Stimulated activated CD8-positive, alpha-beta memory T cell treated with anti-CD3 and anti-CD28 coated beads, Interleukin-15, amount 100 ng/mL, for 48 hours (primary cell): ENCODE measurements around the gene ANKFN1.
"Not testable (repeated sequence)": the region's sequence is repeated elsewhere in the genome, so short reads cannot be mapped to it uniquely, and the experiment has no call there.

Source experiments
- DNase-seq, 2 donors: peaks; one replicate each; pipeline ENCODE4 v3.0.0-alpha.2; 2020; ENCODE audit warnings: low read depth in 2 of 2

Gene ANKFN1

DNA sequence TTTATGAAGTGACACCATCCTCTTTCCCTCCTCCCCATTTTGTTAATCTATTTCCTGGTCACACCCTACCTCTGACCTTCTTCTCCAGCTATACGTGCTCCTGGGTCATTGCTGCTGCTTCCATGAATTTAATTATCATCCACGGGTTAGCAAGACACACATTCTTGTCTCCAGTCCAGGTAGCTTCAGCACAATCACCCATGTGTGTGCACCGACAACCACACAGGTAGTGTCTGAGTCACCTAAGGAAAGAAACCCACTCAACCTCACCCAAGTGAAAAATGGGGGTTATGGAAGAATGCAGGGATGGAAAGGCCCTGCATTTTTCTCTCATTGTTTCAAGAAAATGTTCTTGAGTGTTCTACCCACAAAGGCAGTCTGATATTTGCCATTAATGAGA lies 135.5 kb downstream of the ANKFN1 start:
- not testable (repeated sequence) for DNase-seq

DNA sequence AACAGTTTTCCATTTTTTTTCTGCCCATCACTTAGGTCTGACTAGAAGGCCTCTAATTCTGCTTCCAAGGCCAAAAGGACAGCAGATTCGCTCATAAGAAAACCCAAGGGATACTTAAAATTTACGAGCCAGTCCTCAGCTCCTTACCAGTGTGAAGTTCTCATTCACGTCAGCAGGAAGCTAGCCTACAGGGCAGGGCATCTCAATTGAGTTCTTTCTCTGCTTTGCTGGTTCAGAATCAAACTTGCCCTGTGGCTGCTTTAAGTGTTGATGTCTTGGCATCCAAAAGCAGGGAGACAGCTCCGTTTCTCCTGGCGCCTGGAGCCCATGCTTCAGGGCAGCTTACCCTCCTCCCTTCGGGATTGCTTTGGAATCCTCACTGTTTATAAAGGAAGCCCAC lies 136.0 kb downstream of the ANKFN1 start:
- DNase-seq = no peak

DNA sequence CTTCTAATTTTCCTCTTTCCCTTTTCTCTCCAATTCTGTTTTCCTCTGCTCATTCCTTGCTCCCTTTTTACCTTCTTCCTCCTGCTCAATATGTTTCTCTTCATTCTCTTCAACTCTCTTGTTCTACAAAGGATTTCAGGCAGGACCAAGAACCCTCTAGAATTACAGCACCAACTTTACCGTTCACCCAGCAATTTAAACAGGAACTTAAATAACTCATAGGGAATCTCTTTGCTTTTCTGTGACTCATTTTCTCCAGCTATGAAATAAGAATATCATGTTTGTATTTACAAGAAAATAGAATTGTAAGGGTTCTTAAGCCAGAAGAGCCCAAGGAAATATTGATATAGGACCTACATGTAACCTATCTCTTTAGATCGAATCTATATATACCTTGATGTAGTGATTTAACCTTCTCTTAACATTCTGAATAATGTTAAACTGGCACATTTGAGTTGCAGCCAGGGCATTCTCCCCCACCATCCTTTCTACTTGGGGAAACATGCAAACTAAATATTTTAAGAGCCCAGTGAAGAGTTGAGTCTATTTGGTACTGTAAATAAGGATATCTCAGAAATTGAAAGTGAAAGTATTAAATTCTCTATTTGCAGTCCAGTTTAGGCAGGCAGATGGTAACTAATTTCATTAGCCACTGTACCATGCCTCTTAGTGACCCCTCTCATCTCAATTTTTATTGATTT lies 137.0 kb downstream of the ANKFN1 start:
- DNase-seq = no peak

DNA sequence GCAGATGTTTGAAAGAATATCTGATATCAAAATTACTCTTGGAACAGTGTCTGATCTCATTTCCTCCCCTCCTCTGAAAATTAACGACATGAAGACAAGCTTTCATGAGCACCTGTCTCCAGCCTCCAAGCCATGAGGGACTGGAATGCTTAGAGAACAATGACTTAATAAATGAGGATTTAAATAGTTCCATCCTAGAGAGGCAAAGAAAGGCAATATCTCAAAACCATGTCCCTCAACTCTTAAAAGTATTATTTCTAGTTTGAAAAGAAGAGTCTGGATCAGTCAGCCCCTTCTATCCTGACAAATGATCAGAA lies 137.5 kb downstream of the ANKFN1 start:
- DNase-seq = no peak

DNA sequence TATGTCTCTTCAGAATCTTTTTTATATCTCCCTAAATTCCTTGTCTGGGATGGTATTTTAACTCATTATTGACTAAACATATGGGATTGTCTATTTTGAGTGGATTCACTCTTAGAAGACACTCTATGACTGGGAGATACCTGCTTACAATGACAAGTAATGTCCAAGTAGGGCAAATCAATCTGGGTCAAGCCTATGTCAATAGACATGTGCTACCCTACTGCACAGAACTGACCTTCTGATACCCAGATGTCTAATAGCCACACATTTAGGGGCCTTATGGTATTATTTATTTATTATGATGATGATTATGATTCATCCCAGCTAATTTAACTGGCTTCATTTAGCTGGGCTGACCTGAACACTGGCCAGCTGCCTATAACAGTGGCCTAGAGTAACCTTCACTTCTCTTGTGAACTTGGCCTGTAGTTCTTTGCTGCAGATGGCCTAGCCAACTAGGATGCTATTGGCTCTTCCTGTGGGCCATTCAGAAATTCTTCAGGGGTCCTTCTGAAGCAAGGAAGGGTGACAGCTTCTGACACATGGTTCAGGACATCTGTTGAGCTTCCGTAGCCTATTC lies 138.0 kb downstream of the ANKFN1 start:
- no peak for DNase-seq

DNA sequence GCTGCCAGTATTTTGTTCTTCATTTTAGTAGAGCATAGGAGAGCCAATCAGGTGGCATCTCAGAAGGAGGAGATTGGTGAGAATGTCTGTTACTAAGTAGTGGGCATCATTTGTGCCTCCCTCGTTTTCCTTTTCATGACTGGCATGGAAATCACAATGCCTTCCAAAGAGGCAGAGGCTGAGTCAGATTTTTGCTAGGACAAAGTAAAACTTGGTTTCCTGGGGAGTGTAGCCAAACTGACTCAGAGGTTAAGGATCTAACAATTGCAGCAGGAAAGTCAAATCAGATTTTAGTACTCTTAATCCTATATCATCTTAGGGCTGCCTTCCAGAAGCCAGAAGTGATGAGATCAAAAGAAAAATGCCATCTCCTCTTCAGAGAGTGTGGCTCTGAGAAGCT lies 138.7 kb downstream of the ANKFN1 start:
- DNase-seq = no peak

DNA sequence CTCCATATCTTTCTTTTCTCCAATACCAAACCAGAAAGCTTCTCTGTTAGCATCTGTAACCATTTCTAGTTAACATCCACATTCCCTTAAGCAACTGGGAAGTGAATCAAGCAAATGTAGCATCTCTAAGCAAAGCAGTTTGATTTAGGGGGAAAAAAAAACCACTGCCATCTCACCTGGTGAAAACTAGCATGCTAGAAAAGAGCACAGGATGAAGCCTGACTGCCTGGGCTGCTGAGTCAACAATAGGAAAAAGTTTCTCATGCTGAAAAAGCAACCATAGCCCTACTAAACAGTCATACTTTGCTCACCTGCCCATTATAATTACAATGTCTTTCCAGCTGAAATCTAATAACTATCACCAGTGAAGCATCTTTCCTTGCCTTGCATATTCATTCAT lies 139.3 kb downstream of the ANKFN1 start:
- no peak for DNase-seq

DNA sequence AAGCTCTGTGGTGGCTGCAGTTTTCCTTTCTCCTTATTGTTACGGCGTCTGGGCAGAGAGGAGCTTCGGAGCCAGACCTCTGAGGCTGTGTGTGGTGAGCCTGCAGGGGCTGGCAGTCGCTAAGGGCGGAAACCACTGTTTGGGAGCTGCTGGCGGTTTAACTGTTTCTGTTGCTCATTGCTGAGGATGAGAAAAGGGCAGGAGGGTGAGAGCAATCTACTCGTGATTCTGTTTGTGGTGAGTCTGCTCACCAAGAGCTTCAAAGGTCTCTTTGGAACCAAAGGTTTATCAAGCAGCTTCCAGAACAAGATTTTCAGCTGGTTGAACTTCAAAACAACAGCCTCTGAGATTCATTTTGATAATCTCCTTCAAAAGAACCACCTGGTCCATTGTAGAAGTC lies 143.9 kb downstream of the ANKFN1 start:
- DNase-seq = peak; percentile 2 to 10

DNA sequence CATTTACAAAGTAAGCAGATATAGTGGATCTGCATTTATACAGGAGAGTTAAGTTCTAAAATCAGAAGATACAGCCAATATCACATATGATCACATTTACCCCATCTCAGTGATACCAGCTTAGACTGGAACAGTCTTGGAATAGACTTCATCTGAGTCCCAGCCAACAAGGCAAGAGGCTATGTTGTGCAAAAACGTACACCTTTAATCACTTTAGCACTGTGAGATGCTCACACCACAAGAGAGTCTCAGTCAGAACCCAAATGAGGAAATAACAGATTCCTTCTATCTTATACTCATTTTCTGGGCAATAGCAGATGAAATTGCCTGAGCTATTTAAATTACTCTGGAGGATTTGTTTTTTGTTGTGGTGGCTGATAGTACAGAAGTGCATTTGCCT lies 145.6 kb downstream of the ANKFN1 start:
- no peak for DNase-seq

DNA sequence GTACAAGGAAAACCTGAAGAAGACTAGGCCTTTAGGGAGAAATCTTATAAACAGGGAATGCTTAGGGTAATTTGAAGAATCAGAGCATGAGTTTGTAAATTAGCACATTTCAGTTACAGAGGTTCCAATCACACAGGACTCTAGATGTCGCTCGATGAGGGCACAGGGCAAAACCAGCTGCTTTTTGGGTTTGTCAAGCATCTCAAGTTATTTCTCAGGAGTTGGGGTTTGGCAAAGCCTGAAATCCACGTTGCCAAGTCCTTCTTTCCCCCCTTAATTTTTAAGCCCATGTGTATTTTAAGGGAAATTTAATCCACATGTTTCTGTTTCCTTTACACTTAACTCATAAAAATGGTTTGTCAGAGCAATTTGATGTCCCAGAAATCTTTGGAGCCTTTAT lies 146.9 kb downstream of the ANKFN1 start:
- DNase-seq = no peak

DNA sequence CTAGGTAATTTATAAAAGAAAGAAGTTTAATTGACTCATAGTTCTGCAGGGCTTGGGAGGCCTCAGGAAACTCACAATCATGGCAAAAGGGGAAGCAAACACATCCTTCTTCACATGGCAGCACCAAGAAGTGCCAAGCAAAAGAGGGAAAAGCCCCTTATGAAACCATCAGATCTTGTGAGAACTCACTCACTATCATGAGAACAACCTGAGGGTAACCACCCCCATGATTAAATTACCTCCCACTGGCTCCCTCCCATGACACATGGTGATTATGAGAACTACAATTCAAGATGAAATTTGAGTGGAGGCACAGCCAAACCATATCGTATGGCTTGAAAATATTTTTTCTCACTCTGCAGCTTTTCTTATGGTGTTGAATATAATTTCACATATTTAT lies 151.7 kb downstream of the ANKFN1 start:
- DNase-seq = no peak

DNA sequence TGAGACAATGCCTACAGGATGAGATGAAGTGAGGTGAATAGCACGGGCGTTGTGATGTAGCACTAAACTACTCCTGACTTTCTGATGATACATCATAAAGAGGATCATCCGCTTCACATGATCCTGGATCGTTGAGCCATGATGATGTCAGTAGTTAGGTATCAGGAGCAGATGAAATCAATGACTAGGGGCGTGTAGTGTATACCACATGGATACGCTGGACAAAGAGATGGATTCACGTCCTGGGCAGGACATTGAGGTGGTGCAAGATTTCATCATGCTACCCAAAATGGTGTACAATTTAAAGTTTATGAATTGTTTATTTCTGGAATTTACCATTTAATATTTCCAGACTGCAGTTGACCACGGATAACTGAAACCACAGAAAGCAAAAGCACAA lies 156.6 kb downstream of the ANKFN1 start:
- DNase-seq = no peak

DNA sequence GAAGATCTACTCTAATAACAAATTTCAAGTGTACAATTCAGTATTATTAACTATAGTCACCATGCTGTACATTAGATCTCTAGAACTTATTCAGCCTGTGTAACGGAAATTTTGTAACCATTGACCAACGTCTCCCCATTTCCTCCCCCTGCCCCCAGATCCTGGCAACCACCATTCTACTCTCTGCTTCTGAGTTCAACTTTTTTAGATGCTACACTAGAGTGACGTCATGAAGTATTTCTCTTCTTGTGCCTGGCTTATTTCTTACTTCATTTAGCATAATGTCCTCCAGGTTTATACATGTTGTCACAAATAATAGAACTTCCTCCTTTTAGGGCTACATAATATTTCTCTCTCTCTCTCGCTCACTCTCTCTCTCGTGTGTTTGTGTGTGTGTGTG lies 157.5 kb downstream of the ANKFN1 start:
- DNase-seq = no peak

DNA sequence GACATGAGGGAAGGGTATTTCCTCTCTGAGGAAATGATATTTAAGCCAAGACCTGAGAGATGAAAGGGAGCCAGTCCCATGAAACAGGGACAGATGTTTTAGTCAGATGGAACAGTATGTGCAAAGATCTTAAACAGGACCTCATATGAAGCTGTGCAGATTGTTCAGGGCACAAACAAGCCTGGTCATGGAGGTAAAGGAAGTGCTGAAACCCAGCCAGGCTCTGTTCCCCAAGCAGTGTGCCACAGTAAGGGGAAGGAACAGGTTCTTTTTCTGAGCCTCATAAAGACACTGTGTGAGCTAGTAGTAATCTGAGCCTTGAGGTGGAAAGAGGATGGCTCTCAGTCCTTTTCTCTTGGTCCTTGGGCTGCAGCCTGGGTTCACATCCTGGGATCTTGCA lies 159.9 kb downstream of the ANKFN1 start:
- no peak for DNase-seq

DNA sequence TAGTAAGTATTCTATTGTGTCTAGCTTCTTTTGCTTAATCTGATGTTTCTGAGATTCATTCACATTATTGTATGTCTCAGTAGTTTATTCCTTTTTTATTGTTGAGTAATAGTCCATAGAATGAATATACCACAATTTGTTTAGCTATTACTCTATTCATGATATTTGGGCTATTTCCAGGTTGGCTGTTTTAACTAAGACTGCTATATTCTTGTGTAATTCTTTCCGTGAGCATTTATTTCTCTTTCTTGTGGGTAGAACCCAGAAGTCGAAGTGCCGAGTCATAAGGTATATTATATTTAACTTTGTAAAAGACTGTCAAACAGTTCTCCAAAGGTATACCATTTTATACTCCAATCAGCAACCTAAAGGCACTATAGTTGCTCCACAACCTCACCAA lies 160.8 kb downstream of the ANKFN1 start:
- no peak for DNase-seq

DNA sequence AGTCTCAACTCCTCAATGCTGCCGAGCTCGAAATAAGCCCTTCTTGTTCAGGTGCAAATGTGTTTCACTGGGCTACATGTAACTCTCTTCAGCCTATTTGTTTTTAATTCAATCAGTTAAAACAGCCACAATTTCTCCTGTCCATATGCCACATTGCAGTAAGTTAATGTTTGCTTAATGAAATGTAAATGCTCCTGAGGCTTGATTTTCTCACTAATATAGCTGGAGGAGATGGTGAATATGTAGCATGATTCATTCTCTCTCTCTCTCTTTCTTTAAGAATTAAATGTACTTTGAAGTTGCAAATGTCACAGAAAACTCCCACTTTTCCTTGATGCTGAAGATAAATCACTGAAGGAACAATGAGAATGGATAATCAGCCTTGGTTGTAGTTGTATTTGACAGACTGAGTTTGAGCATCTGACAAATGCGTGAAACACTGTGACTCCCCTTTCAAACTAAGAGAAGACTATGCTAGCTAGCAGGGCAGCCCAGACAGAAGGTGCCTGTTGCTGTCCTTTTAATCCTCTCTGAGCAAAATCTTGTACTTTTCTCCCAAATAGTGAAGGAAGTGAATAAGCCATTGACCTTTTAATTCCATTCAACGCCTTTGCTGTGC lies 161.8 kb downstream of the ANKFN1 start:
- DNase-seq = no peak

DNA sequence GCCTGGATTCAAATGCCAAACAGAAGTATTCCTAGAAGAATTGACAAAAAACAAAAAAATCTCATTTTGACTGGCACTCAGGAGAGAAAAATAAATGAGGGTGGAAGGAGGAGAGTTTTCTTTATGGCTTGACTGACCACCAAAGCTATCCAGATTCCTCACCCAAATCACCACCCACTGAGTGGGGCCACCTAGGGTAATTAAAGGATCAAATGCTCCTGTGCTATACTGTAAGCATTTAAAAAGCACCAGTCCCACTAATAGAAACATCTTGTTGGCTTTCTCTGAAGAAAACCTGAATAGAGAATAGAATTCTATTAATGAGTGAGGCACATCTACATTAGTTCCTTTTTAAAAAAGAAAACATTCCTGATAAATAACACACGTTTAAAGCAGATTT lies 163.3 kb downstream of the ANKFN1 start:
- DNase-seq = no peak

DNA sequence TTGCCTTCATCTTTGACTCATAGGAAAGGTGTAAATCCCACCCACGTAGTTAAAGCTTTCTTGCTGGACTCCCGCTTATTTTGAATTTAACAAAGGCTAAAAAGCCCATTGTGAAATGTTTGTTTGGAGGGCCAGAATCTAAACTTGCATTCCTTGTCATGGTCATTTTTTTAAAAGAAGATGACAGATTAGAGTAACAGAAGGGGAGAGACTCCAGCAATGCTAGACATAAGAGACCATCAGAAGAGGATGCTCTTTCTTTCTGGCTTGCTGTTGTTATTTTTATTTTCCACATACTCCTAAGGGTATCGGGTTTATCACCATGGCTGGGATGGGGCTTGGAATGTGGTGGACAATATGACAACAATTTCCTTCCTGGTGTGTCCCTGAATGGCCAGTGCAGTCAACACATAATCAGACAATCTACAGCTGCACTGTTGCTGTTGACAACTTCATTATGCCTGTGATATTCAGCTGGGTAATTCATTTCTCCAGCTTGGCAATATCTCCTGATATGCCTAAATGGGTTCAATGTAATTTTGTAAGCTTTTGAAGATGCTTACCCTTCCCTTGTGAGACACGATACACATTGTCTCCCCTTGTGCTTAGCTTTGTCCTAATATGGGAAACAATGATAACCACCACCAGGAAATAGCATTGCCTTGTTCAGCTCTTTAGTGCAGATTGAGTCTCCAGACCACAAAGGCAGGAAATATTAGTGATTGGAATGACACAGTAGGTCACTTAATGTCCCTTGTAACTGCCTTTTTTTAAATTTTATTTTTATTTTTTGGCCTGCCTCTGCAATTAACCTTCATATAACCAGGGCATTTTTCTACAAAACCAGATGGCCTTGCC lies 164.3 kb downstream of the ANKFN1 start:
- DNase-seq = no peak

DNA sequence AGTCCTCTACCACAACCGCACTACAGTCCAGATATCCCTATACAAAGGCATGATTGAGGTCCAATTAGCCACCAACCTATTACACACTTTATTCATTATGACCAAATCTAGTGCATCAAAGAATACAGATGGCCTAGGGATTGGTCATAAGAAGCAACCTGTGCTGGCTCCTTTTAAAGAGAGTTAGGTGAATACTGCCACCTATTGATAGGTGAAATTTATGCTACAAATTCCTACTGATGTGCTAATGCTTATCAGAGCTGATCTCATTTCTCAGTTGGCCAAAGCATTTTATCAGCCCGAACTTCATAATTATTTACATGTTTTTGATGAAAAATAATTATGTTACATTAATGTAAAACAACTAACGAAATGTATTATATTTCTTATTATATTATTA lies 166.3 kb downstream of the ANKFN1 start:
- no peak for DNase-seq

DNA sequence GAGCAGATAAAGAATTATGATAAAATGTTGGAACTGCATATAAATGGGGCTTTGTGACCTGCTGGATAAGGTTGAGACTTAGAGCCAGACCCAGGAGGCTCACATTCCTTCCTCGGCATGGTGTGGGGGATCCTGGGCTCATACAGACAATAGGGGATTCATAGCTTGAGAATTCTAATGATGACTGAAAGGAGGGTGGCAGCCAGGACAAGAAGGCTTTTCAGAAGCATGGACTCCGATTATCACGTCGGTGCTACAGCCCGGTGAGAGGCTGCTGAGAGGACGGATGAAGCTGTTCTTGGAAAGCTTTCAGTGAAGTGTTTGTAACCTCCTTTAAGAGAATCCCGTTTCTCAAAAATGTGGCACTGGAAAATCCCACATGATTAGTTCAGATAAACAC lies 167.2 kb downstream of the ANKFN1 start:
- no peak for DNase-seq

DNA sequence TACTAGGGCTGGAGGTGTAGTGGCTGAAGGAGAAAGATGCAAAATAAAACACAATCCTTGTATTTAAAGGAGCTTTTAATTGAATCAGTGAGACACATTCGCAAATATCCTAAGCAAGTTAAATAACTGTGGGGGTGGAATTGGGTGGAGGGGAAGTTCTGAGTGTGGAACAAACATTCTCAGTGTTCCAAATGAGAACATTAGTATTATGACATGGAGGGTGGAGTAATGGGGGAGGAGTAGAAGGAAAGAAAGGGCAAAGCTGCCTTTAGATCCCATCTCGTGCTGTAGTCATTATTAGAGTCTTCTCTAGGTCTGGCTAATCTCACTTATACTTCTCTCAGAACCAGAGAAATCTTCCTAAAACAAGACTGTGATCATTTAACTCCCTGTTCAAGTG lies 169.7 kb downstream of the ANKFN1 start:
- DNase-seq = no peak

DNA sequence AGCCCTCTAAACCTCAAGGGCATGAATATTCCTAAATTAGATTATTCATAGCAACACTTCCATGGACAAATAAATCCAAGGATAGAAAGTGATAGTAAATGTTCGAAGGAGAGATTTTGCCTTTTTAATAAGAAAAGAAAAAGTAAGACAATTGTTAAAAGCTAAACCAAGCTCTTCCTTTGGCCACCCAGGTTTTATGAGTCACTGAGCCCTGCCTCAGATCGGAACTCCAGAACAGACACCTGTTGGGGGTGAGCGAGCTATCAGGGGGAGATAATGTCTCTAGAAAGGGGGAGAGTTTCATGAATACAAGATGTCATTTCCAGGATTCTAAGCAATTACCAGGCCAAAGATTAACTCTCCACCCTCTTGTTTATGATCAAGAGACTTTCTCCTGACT lies 171.4 kb downstream of the ANKFN1 start:
- no peak for DNase-seq
